Activated CD4-positive, CD25-positive, alpha-beta regulatory T cell treated with anti-CD3 and anti-CD28 coated beads, Interleukin-2, amount 50 U/mL, for 16 hours (primary cell): Measurements from ENCODE around the gene FLT1.

Experiments
- DNase-seq: peaks from one replicate; pipeline ENCODE4 v3.0.0-alpha.2; 2020; ENCODE audit warnings: low read depth, low spot score

FLT1 gene

DNA sequence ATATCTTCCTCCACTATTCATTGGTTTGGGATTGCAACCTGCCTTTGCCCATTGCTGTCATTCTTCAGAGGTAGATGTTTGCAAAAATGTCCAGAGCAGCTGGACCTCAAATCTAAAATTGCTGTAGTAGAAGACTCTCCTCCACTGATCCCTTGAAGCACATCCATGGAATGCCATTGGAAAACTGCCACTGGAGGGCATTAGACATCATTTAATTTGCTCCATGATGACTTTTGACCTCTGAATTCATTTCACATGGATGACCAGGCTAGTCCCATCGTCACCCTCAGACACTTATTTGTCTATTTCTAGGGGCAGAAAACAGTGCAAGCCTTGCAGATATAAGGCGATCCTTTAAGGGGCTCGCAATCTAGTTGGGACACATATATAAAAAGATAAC lies 33.9 kb upstream of the FLT1 start:
- DNase-seq = no peak

DNA sequence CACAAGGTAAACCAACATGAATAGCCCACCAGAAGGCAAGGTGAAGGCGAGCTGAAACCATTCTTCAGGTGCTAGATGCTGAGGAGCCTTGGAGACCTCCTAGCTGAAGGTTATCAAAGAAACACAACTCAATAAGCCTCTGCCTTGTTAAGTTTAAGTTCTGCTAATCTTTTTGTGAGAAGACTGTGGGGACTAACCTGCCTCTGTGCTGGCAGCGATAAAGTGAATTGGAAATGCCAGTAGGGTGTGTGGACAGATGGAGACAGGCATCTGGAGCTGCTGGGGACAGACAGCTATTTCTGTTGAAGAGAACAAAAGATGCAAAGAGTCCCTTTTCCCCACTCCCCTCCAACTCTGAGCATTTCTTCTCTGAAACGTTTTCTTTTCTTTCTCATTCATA lies 33.5 kb upstream of the FLT1 start:
- no peak for DNase-seq

DNA sequence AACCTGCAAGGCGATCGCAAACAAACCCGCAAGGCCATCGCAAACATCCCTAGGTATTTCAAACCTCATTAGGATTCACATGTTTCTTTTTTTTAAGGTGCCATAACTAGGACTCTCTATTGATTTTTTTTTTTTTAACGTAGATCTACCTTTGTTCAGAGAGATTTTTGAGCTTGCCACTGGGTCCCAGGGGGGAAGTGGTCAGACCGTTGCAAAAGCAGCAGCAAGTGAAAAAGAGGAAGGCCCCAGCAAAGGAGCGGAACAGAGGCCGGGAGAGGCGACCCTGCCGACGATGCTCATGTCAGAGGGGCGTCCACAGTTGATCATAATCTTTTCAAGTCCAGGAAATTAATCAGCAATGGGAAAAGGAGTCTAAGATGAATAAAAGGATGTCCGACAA lies 32.7 kb upstream of the FLT1 start:
- DNase-seq = no peak

DNA sequence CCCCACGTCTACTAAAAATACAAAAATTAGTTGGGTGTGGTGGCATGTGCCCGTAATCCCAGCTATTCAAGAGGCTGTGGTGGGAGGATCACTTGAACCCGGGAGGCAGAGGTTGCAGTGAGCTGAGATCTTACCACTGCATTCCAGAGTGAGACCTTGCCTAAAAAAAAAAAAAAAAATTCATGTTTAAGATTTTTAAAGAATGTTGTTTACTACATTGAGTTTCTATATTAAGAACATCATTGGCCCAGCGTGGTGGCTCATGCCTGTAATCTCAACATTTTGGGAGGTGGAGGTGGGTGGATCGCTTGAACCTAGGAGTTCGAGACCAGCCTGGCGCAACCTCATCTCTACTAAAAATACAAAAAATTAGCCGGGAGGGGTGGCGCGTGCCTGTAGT lies 31.9 kb upstream of the FLT1 start:
- no peak for DNase-seq

GRCh38 chr13:28522871-28523270 lies 27.9 kb upstream of the FLT1 start:
- no peak for DNase-seq

- DNase-seq = no peak
These were observed 18.8 kb upstream of the FLT1 start for GRCh38 chr13:28513745-28514144.

DNA sequence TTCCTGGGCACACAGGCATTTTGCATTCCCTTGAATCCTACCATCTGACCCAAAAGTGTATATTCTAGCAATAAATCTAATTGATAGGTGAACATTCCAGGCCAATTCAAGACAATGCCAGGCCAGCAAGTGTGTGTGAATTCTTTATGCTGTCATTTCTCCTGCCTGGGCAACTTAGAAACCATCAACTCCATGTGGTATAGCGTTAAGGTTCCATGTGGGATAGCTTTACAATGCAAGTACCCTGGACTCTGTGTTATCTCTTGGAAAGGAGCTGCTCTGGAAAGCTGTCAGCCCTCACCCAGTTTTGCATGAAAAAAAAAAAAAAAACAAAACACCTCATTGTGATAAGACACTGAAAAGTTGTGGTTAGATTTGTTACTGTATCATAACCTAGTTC lies 15.6 kb upstream of the FLT1 start:
- no peak for DNase-seq

DNA sequence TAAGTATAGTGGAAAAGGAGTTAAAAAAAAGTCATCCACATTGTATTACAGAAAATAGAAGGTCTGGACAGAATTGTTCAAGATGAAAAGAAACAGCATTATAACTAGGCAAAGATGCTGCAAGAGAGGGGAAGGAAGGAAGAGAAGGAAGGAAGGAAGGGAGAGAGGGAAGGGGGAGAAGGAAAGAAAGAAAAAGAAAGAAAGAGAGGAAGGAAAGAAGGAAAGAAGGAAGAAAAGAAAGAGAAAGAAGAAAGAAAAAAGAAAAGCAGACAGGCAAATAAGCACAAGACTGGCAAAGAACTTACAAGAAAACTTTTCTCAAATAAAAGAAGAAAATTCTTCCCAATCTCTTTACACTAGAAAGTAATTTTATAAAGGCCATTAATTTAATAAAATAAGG lies 15.1 kb upstream of the FLT1 start:
- no peak for DNase-seq

DNA sequence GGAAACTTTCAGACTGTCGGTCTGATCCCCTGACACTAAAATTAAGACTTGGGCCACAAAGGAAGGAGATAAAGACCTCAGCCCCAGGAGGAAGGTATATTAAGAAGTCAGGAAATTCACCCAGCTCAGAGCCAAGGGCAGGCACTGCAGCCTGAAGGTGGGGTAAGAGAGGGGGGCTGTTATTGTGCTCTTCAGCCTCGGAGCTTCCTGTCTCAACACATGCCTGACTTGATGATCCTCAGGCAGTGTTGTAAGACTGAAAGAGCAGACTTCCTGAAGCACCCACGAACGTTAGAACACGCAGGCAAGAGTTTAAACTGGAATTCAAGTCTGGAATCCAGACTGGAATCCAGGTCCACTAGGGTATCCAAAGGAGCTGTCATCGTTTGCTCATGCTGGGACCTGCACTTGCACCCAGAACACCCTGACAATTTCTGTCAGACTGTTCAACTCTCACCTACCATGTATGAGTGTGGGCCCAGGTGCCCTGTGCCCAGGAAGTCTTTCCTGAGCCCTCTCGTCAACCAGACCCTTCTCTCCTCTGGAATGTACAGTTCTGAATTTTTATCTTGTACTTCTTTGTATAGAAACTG lies 10.7 kb upstream of the FLT1 start:
- no peak for DNase-seq

DNA sequence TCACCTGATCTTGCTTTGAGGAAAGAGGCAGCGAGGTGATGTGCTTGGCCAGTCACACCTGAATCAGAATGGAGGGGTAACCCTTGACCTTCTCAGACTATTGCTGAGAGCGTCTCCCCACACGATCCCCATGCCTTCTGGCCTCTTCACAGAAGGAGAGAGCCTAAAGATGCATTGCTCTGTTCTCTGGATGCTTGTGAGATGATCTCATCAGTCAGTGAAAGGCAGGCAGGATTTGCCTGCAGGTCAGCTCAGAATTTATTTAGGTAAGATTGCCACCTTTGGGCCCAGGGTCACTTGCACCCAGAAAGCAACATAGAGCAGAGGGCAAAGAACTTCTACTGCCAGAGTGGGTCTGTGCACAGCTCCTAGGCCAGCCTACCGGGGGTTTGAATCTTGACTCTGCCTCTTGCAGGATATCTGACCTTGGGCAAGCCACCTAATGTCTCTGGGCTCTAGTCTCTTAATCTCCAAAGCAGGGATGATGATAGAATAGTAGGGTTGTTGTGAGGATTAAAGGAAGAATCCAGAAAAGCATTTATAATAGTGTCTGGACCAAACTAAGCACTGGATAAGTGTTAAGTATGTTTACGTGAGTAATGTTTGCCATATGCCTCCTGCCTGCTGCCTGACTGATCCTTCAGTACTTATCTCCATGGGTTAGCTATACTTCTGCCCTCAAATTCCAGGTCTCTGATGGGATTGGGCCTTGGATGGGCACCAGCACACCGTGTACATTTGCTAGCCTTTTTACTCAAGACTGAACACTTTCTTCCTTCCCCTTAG lies 8.4 kb upstream of the FLT1 start:
- no peak for DNase-seq

GRCh38 chr13:28501547-28501946 lies 6.6 kb upstream of the FLT1 start:
- DNase-seq = no peak

DNA sequence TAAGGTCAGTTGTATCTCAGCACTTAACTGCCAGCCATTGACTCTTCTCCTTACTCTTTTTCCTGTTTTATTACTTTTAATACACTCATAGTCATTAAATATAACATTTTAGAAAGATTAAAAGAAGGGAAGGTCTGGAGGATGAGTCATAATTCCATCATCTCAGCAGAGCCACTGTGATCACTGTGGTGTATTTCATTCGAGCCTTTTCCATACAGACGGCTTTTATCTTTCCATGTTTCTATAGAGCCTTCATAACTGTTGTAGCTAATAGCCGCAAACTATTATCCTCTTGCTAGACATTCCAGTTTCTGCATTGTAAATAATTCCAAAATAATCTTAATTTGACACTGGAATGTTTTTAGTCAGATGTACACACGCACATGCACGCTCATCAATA lies 4.7 kb upstream of the FLT1 start:
- DNase-seq = no peak

GRCh38 chr13:28498481-28499115 lies 3.7 kb upstream of the FLT1 start:
- DNase-seq = no peak

- DNase-seq = no peak
These were observed 2.4 kb upstream of the FLT1 start for GRCh38 chr13:28497143-28497876.

DNA sequence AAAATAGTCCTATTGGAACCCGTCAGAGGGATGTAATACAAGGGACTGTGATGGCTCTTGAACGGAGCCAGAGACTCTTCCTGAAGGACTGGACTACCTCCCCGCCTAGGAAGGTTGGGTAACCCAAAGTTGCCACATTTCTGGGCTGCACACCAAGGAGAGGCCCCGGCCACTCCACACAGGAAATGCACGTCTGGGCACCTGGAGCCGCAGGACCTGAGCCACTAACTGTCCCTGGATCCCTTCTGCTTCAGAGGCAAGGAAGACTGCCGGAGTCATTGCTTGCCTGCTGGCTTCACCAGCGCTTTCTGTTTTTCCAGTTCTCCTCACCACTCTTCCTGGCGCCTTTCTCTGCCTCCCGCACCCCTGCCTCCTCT lies 1.2 kb upstream of the FLT1 start:
- DNase-seq = no peak

DNA sequence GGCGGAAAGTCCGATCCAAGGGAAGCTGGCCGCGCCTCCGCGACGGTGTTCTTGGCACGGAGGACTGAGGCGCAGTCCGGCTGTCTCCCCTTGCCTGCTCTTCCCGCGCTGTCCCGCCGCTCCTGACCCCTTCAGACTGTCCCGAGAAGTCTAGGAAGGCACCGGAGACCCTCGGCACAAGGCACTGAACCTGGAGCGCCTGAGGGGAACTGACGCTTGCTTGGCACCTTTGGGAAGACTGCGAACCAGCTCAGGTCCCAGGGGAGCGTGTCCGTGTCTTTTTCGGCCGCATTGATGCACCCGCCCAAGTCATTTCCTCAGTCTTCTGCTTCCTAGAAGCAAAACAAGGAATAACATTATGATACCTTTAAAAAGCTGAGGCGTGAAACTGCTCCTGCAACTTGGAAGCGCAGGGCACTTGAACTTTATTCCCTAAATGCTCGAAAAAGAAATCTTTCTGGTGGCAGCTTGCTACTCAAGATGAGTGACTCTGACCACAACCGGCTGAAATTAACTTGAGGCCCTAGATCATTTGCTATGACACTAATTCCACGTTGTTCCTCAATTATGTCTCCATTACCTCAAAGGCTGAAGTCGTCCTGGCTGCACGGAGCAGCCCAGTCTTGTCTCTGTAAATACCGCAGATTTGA lies 735 bp upstream of the FLT1 start:
- no peak for DNase-seq

GRCh38 chr13:28494504-28494777 lies 487 bp downstream of the FLT1 start:
- no peak for DNase-seq

DNA sequence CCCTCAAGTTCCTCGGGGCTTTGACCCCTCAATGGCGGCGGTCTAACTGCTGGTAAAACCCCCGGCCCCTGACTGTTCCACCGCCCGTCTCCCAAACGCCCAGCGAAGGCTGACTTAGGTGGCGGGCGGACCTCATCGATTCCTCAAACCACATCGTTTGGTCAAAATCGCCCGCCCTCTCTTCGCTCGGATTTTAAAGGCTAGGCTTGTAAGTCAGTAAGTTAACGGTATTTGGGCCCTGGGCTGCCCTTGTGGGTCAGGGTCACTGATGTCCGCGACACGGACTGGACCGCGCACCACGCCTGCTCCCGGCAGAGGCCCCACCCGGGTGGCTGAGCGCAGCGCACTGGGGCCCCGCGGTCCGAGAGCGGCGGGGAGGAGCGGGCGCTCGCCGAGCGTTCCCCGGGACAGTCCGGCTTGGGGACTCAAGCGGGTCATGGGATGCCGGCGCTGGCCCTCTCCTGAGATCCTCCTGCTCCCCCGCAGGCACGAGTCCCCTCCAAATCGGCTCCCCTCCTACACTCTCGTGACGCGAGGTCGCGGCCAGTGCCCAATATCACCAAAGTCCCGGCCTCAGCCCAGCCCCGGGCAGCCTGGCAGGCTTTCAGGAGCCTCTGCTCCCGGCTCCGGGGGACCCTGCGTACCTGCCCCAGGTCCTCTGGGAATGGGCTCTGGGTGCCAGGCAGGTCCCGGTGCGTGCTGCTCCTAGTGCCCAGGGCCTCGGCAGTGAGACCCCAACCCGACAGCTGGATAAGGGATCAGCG lies 1.0 kb downstream of the FLT1 start:
- DNase-seq = no peak

- no peak for DNase-seq
These were observed 2.2 kb downstream of the FLT1 start for GRCh38 chr13:28492569-28493367.

GRCh38 chr13:28490061-28490460 lies 4.9 kb downstream of the FLT1 start:
- no peak for DNase-seq

GRCh38 chr13:28489524-28489931 lies 5.4 kb downstream of the FLT1 start:
- DNase-seq = no peak
